ENCODE measurements around the gene HDAC9. TPM values are rescaled to one million over a fixed set of nuclear protein-coding genes. Genes with fewer than 3 reads are reported as not detected.

Gene HDAC9
- total and polyA plus RNA-seq, 11 donors: 4.8 to 62.9 (median 30.6) TPM

DNA sequence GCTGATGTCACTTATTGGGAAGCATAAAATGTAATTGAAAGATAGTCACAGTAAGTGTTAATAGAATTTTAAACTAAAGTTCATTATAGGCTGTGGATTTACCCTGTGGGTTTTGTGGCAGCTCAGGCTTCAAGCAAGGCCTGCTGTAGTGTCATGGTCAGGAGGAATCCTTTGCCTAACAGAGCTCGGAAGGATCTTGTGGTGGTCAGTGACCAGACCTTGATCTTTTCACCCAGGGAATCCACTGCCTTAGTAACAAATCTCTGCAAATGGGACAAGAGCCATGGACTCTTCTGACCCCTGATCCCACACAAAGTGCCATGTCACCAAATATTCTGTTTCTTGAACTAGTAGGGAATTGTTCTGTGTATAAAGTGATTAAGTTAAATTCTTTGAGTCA, 20.6 kb upstream of the HDAC9 start:
- no peak for ATAC-seq
- no peaks in the 10 kb centered on the region for H3K36me3 ChIP-seq
- intact Hi-C loops (cut with DNase I): no loop called here
- no peaks in the 10 kb centered on the region for H3K9me3 ChIP-seq
- no peaks in the 10 kb centered on the region for H3K27me3 ChIP-seq
- no peak for DNase-seq
- peaks cover 0 to 26% (median under 1%) of the 10 kb centered on the region in 12 donors for H3K4me1 ChIP-seq
- no peak overlapping the region for H3K4me3 ChIP-seq
- TF ChIP-seq, protein P1, sequence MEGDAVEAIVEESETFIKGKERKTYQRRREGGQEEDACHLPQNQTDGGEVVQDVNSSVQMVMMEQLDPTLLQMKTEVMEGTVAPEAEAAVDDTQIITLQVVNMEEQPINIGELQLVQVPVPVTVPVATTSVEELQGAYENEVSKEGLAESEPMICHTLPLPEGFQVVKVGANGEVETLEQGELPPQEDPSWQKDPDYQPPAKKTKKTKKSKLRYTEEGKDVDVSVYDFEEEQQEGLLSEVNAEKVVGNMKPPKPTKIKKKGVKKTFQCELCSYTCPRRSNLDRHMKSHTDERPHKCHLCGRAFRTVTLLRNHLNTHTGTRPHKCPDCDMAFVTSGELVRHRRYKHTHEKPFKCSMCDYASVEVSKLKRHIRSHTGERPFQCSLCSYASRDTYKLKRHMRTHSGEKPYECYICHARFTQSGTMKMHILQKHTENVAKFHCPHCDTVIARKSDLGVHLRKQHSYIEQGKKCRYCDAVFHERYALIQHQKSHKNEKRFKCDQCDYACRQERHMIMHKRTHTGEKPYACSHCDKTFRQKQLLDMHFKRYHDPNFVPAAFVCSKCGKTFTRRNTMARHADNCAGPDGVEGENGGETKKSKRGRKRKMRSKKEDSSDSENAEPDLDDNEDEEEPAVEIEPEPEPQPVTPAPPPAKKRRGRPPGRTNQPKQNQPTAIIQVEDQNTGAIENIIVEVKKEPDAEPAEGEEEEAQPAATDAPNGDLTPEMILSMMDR (IDR thresholded peaks at IDR 0.05): no peak
- 77 to 98% (median 85%) methylated on average over 1 of the region's 1 CpG for WGBS, 4 donors
- no peak overlapping the region for H3K27ac ChIP-seq

DNA sequence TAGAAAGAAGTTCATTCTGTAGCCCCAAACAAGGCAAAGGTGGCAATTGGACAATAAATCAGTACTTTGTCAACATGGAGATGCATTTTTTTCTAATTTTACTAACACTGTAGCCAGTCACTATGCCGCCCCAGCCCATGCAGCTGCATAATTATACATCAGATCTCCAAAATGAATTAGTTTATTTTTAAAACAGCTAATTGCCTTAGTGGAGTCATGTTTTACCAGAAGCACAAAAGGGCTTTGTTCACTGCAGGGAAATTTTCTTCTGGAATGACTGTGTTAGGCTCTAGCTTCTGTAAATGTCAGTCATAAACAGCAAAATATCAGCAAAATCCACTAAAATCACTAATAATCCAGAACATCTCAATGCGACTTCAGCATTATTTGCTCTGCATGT, 20.1 kb upstream of the HDAC9 start:
- intact Hi-C loops (cut with DNase I): no loop called here
- Histone ChIP-seq H3K4me3 (no peak overlapping the region), H3K27me3 (no peaks in the 10 kb centered on the region), H3K27ac (no peak overlapping the region), H3K36me3 (no peaks in the 10 kb centered on the region), H3K9me3 (no peaks in the 10 kb centered on the region), H3K4me1 (peaks cover 0 to 32% (median 3%) of the 10 kb centered on the region in 12 donors)
- 86 to 94% (median 91%) methylated on average over 2 of the region's 2 CpGs for WGBS, 4 donors
- no peak for ATAC-seq
- TF ChIP-seq POLR2A (IDR thresholded peaks at IDR 0.05): no peak
- TF ChIP-seq, protein P1 (IDR thresholded peaks at IDR 0.05): no peak
- DNase-seq: no peak

DNA sequence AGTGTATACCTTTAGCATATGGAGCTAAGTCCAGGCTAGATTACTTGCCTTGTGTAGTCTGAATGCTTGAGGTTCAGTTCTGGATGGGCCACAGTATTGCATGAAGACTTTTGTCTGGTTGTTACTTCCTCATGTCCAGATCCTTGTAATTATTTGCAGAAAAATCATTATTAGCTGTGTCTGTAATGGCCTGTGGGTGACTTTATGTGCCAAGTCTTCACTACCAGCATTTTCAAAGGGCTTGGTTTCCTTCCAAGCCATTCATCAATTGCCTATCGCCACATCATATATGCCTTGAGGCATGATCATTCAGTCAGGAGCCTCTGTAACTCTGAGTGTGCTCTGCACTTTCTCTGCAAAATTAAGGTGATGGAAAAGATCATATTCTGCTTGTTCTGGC, 13.8 kb upstream of the HDAC9 start:
- TF ChIP-seq, protein P1 (IDR thresholded peaks at IDR 0.05): no peak
- Histone ChIP-seq H3K27me3 (no peaks in the 10 kb centered on the region), H3K36me3 (no peaks in the 10 kb centered on the region), H3K9me3 (no peaks in the 10 kb centered on the region), H3K4me1 (peaks cover 0 to 14% (median 0%) of the 10 kb centered on the region in 12 donors), H3K4me3 (no peak overlapping the region), H3K27ac (no peak overlapping the region)
- intact Hi-C loops (cut with DNase I): loop anchor here in 2 of 10 donors (5.0 to 10.0 kb wide), 2 partner anchors 117 to 1844 kb away; no protein-coding TSS in a partner anchor
- WGBS, 4 donors: 95 to 100% (median 99%) methylated on average over 1 of the region's 1 CpG
- DNase-seq (no peak), ATAC-seq (no peak)

DNA sequence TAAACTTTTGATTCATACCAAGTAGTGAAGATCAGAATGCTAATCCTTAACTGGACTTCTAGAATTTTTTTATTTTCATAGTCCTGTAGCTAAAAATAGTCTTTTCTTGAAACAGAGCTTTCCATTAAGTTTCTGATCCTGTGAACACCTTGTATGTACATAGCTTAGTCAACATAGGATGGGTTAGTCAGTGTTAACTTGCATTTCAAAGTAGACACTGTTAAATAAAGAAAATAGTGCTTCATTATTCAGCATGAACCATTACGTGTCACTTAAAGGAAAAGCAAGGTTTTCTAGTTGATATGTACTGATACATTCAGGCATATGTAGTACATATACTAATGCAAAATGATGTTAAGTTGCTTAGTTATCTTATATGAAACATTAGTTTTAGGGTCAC, 7.5 kb upstream of the HDAC9 start:
- intact Hi-C loops (cut with DNase I): loop anchor here in 1 of 10 donors (10.0 kb wide), 1 partner anchor 123 kb away; no protein-coding TSS in a partner anchor
- no peak for ATAC-seq
- H3K4me3 ChIP-seq: no peak overlapping the region

More for the DNA sequence above, 7.5 kb upstream of the HDAC9 start:
- peaks cover 0 to 14% (median 1%) of the 10 kb centered on the region in 12 donors for H3K4me1 ChIP-seq
- WGBS, 4 donors: 71 to 86% (median 79%) methylated on average over 1 of the region's 1 CpG
- no peaks in the 10 kb centered on the region for H3K36me3 ChIP-seq
- H3K27me3 ChIP-seq: no peaks in the 10 kb centered on the region
- no peak for DNase-seq
- no peak overlapping the region for H3K27ac ChIP-seq
- no peaks in the 10 kb centered on the region for H3K9me3 ChIP-seq
- TF ChIP-seq, protein P1 (IDR thresholded peaks at IDR 0.05): no peak
- no peak for TF ChIP-seq POLR2A (IDR thresholded peaks at IDR 0.05)
